Measurements from ENCODE around the gene OGDHL. TPM values are rescaled to one million over a fixed set of nuclear protein-coding genes. Genes with fewer than 3 reads are reported as not detected.

The OGDHL gene
- total RNA-seq, 2 donors from 2014 or later: not detected

- no peaks in the 10 kb centered on the region for H3K27me3 ChIP-seq (replicated peaks; ENCODE audit: insufficient read depth)
- TF ChIP-seq, protein P1, sequence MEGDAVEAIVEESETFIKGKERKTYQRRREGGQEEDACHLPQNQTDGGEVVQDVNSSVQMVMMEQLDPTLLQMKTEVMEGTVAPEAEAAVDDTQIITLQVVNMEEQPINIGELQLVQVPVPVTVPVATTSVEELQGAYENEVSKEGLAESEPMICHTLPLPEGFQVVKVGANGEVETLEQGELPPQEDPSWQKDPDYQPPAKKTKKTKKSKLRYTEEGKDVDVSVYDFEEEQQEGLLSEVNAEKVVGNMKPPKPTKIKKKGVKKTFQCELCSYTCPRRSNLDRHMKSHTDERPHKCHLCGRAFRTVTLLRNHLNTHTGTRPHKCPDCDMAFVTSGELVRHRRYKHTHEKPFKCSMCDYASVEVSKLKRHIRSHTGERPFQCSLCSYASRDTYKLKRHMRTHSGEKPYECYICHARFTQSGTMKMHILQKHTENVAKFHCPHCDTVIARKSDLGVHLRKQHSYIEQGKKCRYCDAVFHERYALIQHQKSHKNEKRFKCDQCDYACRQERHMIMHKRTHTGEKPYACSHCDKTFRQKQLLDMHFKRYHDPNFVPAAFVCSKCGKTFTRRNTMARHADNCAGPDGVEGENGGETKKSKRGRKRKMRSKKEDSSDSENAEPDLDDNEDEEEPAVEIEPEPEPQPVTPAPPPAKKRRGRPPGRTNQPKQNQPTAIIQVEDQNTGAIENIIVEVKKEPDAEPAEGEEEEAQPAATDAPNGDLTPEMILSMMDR (IDR thresholded peaks at IDR 0.05): no peak
- H3K9me3 ChIP-seq: no peaks in the 10 kb centered on the region
- no peak for DNase-seq (ENCODE audit: low spot score)
- H3K36me3 ChIP-seq: no peaks in the 10 kb centered on the region
- no peak for ATAC-seq (ENCODE audit: insufficient number of reproducible peaks, low FRiP score, low read depth)
- no peaks in the 10 kb centered on the region for H3K4me1 ChIP-seq (ENCODE audit: control insufficient read depth in 1 of 2, low read depth in 2 of 2)
- no peak overlapping the region for H3K27ac ChIP-seq
- no peak overlapping the region for H3K4me3 ChIP-seq
These were observed 61.9 kb downstream of the OGDHL start for GRCh38 chr10:49700211-49700610.

- TF ChIP-seq, protein P1 (IDR thresholded peaks at IDR 0.05): no peak
- Histone ChIP-seq H3K36me3 (no peaks in the 10 kb centered on the region), H3K27me3 (replicated peaks; ENCODE audit: insufficient read depth) (no peaks in the 10 kb centered on the region), H3K4me1 (ENCODE audit: control insufficient read depth in 1 of 2, low read depth in 2 of 2) (no peaks in the 10 kb centered on the region), H3K4me3 (no peak overlapping the region), H3K9me3 (no peaks in the 10 kb centered on the region), H3K27ac (no peak overlapping the region)
- DNase-seq (ENCODE audit: low spot score): no peak
- no peak for ATAC-seq (ENCODE audit: insufficient number of reproducible peaks, low FRiP score, low read depth)
These were observed 63.4 kb downstream of the OGDHL start for GRCh38 chr10:49698679-49699078.

DNA sequence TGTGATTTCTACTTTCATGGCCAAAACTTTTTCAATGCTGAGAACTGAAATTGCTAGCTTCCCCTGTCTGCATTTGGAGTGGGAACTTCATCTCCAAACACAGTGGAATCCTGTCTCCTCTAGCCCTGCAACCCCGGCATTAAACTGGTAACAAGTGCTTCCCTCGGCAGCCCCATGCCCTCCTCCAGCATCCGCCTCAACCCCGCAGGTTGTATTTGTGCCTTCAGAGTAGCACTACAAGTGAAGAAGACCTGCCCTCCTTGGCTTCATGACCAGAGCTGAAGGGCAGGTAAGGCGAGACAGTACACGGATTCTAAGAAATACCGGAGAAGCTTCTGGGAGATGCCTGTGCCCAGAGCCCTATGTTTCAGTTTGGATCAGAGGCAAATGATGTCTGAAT is 65.8 kb downstream of the OGDHL start:
- DNase-seq (ENCODE audit: low spot score) (no peak), ATAC-seq (ENCODE audit: insufficient number of reproducible peaks, low FRiP score, low read depth) (no peak)
- Histone ChIP-seq H3K27ac (no peak overlapping the region), H3K27me3 (replicated peaks; ENCODE audit: insufficient read depth) (no peaks in the 10 kb centered on the region), H3K9me3 (no peaks in the 10 kb centered on the region), H3K36me3 (no peaks in the 10 kb centered on the region), H3K4me3 (no peak overlapping the region), H3K4me1 (ENCODE audit: control insufficient read depth in 1 of 2, low read depth in 2 of 2) (no peaks in the 10 kb centered on the region)
- TF ChIP-seq, protein P1 (IDR thresholded peaks at IDR 0.05): no peak

DNA sequence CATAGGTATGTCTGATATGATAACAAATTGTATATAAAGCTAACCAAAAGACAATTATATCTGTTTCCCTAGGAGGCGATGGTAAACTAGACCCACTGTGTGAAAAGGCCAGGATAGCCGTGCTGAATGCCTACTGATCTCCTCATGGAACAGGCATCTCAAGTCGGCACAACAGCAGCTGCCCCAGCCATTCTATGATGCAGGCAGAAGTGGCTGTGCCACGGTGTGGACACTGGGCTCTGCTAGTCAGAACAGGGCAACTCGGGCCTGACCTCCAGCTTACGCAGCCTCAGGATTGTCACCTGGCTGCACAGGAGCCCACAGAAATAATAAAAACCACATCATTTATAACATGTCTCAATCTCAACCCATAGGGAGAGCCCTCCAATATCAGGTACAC is 67.7 kb downstream of the OGDHL start:
- H3K4me3 ChIP-seq: no peak overlapping the region
- no peaks in the 10 kb centered on the region for H3K27me3 ChIP-seq (replicated peaks; ENCODE audit: insufficient read depth)
- no peak for ATAC-seq (ENCODE audit: insufficient number of reproducible peaks, low FRiP score, low read depth)
- no peak for DNase-seq (ENCODE audit: low spot score)
- TF ChIP-seq, protein P1 (IDR thresholded peaks at IDR 0.05): no peak
- H3K9me3 ChIP-seq: no peaks in the 10 kb centered on the region
- H3K4me1 ChIP-seq (ENCODE audit: control insufficient read depth in 1 of 2, low read depth in 2 of 2): no peaks in the 10 kb centered on the region
- no peaks in the 10 kb centered on the region for H3K36me3 ChIP-seq
- no peak overlapping the region for H3K27ac ChIP-seq

GRCh38 chr10:49691588-49691987 is 70.5 kb downstream of the OGDHL start:
- no peak overlapping the region for H3K27ac ChIP-seq
- DNase-seq (ENCODE audit: low spot score) (no peak), ATAC-seq (ENCODE audit: insufficient number of reproducible peaks, low FRiP score, low read depth) (no peak)
- no peak overlapping the region for H3K4me3 ChIP-seq
- H3K9me3 ChIP-seq: no peaks in the 10 kb centered on the region
- H3K27me3 ChIP-seq (replicated peaks; ENCODE audit: insufficient read depth): no peaks in the 10 kb centered on the region
- no peaks in the 10 kb centered on the region for H3K36me3 ChIP-seq
- no peaks in the 10 kb centered on the region for H3K4me1 ChIP-seq (ENCODE audit: control insufficient read depth in 1 of 2, low read depth in 2 of 2)
- TF ChIP-seq, protein P1 (IDR thresholded peaks at IDR 0.05): no peak
